ENCODE data around the gene FAM3D. TPM values are rescaled to one million over a fixed set of nuclear protein-coding genes. Genes with fewer than 3 reads are reported as not detected.

FAM3D gene
- total and polyA plus RNA-seq, 9 of the 15 experiments (the other 6 are each of a cell fraction or from before 2014, with no cell fraction given) = not detected

DNA sequence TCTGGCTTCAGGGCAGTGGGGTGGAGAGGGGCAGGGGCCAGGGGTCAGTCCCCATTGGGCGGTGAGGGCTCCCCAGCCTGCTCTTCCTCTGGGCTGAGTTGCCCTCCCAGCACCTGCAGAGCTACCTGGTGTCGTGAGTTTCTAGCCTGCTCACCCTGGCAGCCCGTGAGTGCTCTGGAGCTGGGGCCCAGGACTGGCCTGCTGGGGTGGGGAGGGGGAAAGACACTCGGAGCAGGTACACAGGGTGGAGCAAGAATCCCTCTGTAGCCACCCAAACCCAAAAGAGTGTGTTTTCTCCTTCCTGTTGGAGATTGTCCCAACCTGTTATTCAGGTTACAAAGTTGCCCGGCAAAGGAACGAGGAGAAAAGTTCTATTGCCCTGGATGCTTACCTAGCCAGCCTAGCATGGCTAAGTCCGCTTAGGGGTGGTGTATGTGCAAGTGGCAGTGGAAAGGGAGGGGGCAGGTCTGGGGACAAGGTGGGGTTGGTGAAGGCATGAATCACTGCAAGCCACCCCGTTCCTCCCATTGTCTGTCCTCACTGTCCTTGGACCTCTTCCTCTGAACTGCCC is 8.9 kb downstream of the FAM3D start:
- CTCF ChIA-PET (ENCODE audit: low intra/inter-chr PET ratio) = no interaction called here
- no peak overlapping the region for H3K4me2 ChIP-seq (ENCODE audit: insufficient read depth, low read length)
- H3K9me3 ChIP-seq (replicated peaks; ENCODE audit: control insufficient read depth, insufficient read depth, low read depth, low read length) = no peaks in the 10 kb centered on the region
- FAIRE-seq (no peak), DNase-seq (ENCODE audit: extremely low read depth in 1 of 4, low spot score in 3 of 4) (no peak), ATAC-seq (no peak)
- H3K9ac ChIP-seq (ENCODE audit: insufficient read depth in 1 of 2, low read depth in 2 of 2, low read length in 2 of 2) = no peak overlapping the region
- no peak overlapping the region for H3K27ac ChIP-seq (ENCODE audit: extremely low read depth, low read depth, low read length)
- H3K4me1 ChIP-seq (replicated peaks in 1 of 2; ENCODE audit: control insufficient read depth in 2 of 2, insufficient read depth in 2 of 2, low read length in 2 of 2) = no peaks in the 10 kb centered on the region
- no peak for TF ChIP-seq RFX1 (IDR thresholded peaks at IDR 0.05)
- no peak for TF ChIP-seq FOXM1 (IDR thresholded peaks at IDR 0.05; ENCODE audit: low read depth)
- TF ChIP-seq FOXM1 (CRISPR knock-in tag; IDR thresholded peaks at IDR 0.05; ENCODE audit: low read depth) = no peak
- no peak for TF ChIP-seq ZNF551 (CRISPR knock-in tag; IDR thresholded peaks at IDR 0.05)
- no peak for TF ChIP-seq HEY1 (CRISPR knock-in tag; IDR thresholded peaks at IDR 0.05; ENCODE audit: borderline replicate concordance)
- TF ChIP-seq THRAP3 (IDR thresholded peaks at IDR 0.05; ENCODE audit: borderline replicate concordance) = no peak
- TF ChIP-seq MIER1 (IDR thresholded peaks at IDR 0.05; ENCODE audit: low read depth) = no peak
- no peak for TF ChIP-seq CCAR2 (IDR thresholded peaks at IDR 0.05; ENCODE audit: low read depth, low read length)
- in situ Hi-C loops (cut with MboI) (no loop called here), intact Hi-C loops (cut with micrococcal nuclease) (no loop called here)
- no peaks in the 10 kb centered on the region for H3K9me1 ChIP-seq (ENCODE audit: control insufficient read depth, insufficient read depth, low read length)
- no peaks in the 10 kb centered on the region for H3K79me2 ChIP-seq (ENCODE audit: control insufficient read depth, insufficient read depth, low read length)
- no peak overlapping the region for H3K4me3 ChIP-seq
- H3K36me3 ChIP-seq (ENCODE audit: control insufficient read depth, insufficient read depth, low read length) = no peaks in the 10 kb centered on the region
- no peak overlapping the region for H2AFZ ChIP-seq (ENCODE audit: low read depth, low read length)
- peaks cover 0 to 8% of the 10 kb centered on the region in 2 experiments; a peak in 1 of 5 replicates for H3K27me3 ChIP-seq (ENCODE audit: control insufficient read depth in 2 of 2, insufficient read depth in 2 of 2, low read length in 2 of 2)
- H4K20me1 ChIP-seq (replicated peaks; ENCODE audit: control insufficient read depth, insufficient read depth, low read length) = no peaks in the 10 kb centered on the region
- BruUV-seq (replicated peaks) = no TSS peak
- POLR2A ChIA-PET = no interaction called here
- 0% methylated on average over 3 of the region's 8 CpGs for WGBS (ENCODE audit: insufficient coverage, low coverage, missing lambda C conversion rate)

Measured in K562 (cell line).